H4 (cell line): ENCODE data around the gene ADGRF4. TPM values are rescaled to one million over a fixed set of nuclear protein-coding genes. Genes with fewer than 3 reads are reported as not detected.

ENCODE experiments used
- DNase-seq: peaks from one replicate; pipeline ENCODE4 v3.0.0-alpha.2; 2015; ENCODE audit warnings: low spot score
- total RNA-seq: library from RNA; depleted of rRNA; stranded (reverse); fragments of >200 nt; shearing (Covaris generic); gene quantifications from 2 replicates; pipeline ENCODE4 v1.2.3, GENCODE V29; 2014

ADGRF4 gene
- total RNA-seq, 1 experiment from 2014 or later = 0.81 TPM

DNA sequence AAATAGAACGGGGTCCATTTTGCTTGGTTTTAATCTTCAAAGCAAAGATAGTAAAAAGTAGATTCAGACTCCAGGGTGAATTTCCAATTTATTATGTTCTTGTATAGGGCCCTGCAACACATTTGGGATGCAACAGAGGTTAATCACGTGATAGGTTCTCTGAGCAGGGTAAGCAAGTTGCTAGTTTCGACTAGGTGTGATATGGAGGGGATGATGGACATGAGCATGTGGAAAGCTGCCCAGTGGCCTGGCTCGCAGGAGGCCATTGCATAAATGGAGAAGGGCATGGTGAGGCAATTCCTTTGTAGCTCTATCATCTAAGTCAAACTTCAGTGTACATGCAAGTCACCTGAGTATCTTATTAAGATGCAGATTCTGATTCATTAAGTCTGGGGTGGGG is 17.7 kb upstream of the ADGRF4 start:
- DNase-seq = no peak

DNA sequence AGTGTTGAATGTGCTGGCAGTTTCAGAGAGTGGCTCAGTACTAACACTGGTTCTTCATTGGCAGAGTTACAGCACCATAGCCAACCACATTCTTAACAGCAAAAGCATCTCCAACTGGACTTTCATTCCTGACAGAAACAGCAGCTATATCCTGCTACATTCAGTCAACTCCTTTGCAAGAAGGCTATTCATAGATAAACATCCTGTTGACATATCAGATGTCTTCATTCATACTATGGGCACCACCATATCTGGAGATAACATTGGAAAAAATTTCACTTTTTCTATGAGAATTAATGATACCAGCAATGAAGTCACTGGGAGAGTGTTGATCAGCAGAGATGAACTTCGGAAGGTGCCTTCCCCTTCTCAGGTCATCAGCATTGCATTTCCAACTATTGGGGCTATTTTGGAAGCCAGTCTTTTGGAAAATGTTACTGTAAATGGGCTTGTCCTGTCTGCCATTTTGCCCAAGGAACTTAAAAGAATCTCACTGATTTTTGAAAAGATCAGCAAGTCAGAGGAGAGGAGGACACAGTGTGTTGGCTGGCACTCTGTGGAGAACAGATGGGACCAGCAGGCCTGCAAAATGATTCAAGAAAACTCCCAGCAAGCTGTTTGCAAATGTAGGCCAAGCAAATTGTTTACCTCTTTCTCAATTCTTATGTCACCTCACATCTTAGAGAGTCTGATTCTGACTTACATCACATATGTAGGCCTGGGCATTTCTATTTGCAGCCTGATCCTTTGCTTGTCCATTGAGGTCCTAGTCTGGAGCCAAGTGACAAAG is 17.0 kb upstream of the ADGRF4 start:
- no peak for DNase-seq

- DNase-seq = no peak
Measured at GRCh38 chr6:47686411-47686810, 12.0 kb upstream of the ADGRF4 start.

DNA sequence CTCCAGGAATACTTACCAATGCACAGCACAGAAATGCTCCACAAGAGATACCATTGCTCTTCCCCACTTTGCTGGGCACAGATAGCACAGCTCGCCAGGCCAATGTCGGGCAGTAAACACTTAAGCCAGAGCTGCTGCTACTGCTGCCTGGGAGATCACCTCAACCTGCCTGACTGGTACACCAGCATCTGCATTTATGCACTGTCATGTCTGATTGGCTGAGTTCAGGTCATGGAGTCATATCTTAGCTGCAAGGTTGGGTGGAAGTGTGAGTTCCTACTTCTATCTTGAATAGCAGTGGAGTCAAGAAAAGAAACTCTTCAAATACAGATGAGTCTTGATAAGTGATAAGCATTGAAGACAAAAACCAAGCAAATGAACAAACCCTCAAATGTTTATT is 10.9 kb upstream of the ADGRF4 start:
- no peak for DNase-seq

DNA sequence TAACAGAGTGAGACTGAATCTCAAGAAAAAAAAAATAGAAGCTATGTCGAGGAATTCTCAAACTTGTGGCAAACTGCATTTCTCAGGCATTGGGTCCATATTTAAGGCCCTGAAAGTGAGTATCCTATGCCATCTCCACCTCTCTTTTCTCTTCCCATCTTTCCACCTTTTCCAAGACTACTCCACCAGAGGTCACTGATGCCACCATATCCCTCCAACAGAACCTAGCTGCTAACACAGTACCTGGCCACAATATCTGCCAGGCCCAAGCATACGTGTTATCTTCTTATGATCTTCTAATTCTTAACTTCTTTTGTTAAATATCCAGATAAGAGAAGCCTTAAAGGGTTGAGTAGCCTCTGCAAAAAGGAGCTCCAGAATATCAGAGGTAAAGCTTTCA is 8.2 kb upstream of the ADGRF4 start:
- no peak for DNase-seq

DNA sequence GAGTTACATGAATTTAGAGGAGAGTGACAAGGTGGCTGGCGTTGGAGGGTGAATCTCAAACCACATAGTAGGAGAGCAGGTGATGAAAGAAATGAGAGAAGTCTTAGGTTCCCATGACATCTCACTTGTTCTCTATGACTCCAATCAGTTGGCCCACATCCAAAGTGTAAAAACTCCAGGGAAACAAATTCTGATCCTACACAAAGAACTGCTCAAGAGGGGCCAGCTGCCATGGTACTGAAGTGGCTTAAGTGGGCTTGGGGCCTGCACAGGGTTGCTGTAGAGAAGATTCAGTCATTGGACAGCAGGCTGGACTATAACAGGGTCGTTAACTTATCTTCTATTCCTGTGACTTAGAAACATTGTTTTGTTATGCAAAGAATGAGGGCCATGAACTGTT is 7.6 kb upstream of the ADGRF4 start:
- no peak for DNase-seq

GRCh38 chr6:47697925-47698324 is 455 bp upstream of the ADGRF4 start:
- DNase-seq = no peak

- DNase-seq = peak; percentile 58
Measured at GRCh38 chr6:47700053-47700452, 1.7 kb downstream of the ADGRF4 start.

DNA sequence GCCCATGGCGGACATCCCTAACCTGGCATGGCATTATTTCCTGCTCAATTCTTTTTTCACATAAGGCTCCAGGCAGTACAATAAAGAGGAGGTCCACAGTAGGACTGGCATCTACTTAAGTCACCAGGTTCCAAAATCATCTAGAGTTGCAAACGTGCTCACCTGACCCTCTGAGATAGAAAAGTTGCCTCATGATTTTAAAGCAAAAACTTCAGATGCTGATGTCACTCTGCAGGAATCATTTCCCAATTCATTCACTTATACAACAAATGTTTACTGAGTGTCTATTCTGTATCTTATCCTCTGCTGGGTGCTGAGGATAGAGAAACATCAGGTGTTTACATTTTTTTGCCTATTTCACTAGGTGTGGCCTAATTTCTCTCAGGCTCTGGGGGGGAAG is 2.2 kb downstream of the ADGRF4 start:
- no peak for DNase-seq

- peak; percentile 65 for DNase-seq
Measured at GRCh38 chr6:47701363-47701762, 3.0 kb downstream of the ADGRF4 start.

GRCh38 chr6:47709160-47709559 is 10.8 kb downstream of the ADGRF4 start:
- DNase-seq = no peak

DNA sequence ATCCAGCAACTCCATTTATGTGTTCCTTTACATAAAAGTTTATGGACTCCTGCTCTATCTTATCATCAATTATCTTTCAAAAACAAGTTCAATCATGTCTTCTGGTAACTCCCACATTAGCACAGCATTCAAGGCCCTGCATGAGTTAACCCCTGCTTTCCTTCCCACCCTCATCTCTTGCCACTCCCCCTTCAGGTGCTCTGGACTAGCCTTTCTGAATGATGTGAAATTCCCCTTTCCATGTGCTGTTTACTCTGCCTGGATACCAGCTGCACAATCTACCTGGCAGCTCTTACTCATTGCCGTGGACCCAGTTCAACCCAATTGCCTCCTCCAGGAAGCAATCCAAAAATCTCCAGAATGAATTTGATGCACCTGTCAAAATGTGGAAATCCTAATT is 11.9 kb downstream of the ADGRF4 start:
- DNase-seq = no peak

- DNase-seq = no peak
Measured at GRCh38 chr6:47713200-47713599, 14.8 kb downstream of the ADGRF4 start.

DNA sequence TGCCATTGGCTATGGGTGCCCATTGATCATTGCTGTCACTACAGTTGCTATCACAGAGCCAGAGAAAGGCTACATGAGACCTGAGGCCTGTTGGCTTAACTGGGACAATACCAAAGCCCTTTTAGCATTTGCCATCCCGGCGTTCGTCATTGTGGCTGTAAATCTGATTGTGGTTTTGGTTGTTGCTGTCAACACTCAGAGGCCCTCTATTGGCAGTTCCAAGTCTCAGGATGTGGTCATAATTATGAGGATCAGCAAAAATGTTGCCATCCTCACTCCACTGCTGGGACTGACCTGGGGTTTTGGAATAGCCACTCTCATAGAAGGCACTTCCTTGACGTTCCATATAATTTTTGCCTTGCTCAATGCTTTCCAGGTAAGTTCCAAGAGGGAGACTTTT is 16.4 kb downstream of the ADGRF4 start:
- peak; percentile 67 for DNase-seq

DNA sequence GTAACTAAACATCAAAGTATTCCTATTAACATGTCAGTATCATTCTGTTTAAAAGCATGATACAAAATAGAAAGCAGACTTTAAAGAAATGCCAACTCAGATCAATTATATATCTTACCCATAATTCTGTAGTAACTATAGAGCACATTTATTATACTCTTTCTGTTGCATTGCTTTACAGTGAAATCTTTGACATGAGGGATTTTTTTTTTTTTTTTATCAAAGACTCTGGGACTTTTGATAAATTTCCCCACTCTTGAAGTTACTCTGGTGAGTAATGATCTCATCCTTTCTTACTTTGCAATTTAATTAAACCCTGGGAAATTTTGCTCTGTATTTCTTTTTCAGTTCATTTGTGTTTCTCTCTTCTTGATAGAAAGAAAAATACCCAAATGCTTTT is 17.4 kb downstream of the ADGRF4 start:
- no peak for DNase-seq

DNA sequence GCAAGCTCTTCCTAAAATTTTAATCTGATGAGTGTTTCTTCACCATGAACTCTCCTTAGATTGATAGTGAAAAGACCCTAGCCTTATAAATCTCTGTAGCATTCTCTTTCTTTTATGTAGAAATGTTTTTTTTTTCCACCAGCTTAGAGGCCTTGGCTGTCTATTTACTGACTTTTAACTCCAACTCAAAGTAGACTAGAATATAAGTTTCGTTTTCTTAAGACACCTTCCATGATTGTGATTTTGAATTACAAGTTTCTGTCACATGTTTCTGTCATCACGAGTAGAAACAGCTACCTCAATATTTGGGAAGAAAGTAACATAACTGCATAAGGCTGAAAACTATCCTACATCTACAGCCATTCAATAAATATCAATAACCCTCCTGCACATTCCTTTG is 17.8 kb downstream of the ADGRF4 start:
- no peak for DNase-seq

- no peak for DNase-seq
Measured at GRCh38 chr6:47718571-47718970, 20.2 kb downstream of the ADGRF4 start.

GRCh38 chr6:47721189-47721588 is 22.8 kb downstream of the ADGRF4 start:
- DNase-seq = no peak

GRCh38 chr6:47722194-47722593 is 23.8 kb downstream of the ADGRF4 start:
- DNase-seq = peak; percentile 12

GRCh38 chr6:47724300-47724699 is 25.9 kb downstream of the ADGRF4 start:
- no peak for DNase-seq

- peak; percentile 29 for DNase-seq
Measured at GRCh38 chr6:47727391-47727790, 29.0 kb downstream of the ADGRF4 start.

GRCh38 chr6:47729019-47729418 is 30.6 kb downstream of the ADGRF4 start:
- no peak for DNase-seq

- no peak for DNase-seq
Measured at GRCh38 chr6:47729457-47729856, 31.1 kb downstream of the ADGRF4 start.
